Nephron (organoid): ENCODE data around the gene NACC1.

ENCODE experiments used
- H3K27ac Mint-ChIP-seq, 3 experiments: 2 replicates each; pipeline ENCODE4 v1.8.0; 2020; ENCODE audit warnings: mixed read lengths in 3 of 3, mild to moderate bottlenecking in 2 of 3, moderate library complexity in 1 of 3
- H3K27me3 Mint-ChIP-seq: 2 replicates; pipeline ENCODE4 v1.8.0; 2021; ENCODE audit warnings: low read depth, mild to moderate bottlenecking, moderate library complexity, mixed read lengths
- H3K36me3 Mint-ChIP-seq: 2 replicates; pipeline ENCODE4 v1.8.0; 2020; ENCODE audit warnings: low read depth, mixed read lengths
- H3K4me1 Mint-ChIP-seq: 2 replicates; pipeline ENCODE4 v1.8.0; 2020; ENCODE audit warnings: mixed read lengths
- H3K4me3 Mint-ChIP-seq, 3 experiments: 2 replicates each; pipeline ENCODE4 v1.8.0; 2020; ENCODE audit warnings: mild to moderate bottlenecking in 3 of 3, mixed read lengths in 3 of 3, moderate library complexity in 2 of 3
- H3K9me3 Mint-ChIP-seq: 2 replicates; pipeline ENCODE4 v1.8.0; 2020; ENCODE audit warnings: mixed read lengths
- CTCF ChIP-seq, 3 experiments: fragments of 200-600 bp; sonication (generic); IDR thresholded peaks; one replicate each; pipeline ENCODE4 v1.5.0; 2021; ENCODE audit warnings: antibody characterized with exemption in 3 of 3; ENCODE audit not compliant: unreplicated experiment in 3 of 3

Gene NACC1

GRCh38 chr19:13078897-13079541, 39.0 kb upstream of the NACC1 start:
- Mint-ChIP-seq H3K36me3 (no peaks in the 10 kb centered on the region), H3K9me3 (no peaks in the 10 kb centered on the region), H3K4me3 (peak overlapping the region; percentile 35 to 56 (median 50)), H3K27me3 (peaks cover 22% of the 10 kb centered on the region), H3K27ac (peak overlapping the region; percentile 96 to 98 (median 97)), H3K4me1 (peaks cover 60% of the 10 kb centered on the region)
- TF ChIP-seq CTCF (IDR thresholded peaks at IDR 0.05; ENCODE audit: unreplicated experiment in 3 of 3): no peak

- Mint-ChIP-seq H3K27ac (peak overlapping the region; percentile 96 to 98 (median 97)), H3K36me3 (no peaks in the 10 kb centered on the region), H3K27me3 (peaks cover 20% of the 10 kb centered on the region), H3K9me3 (peaks cover 2% of the 10 kb centered on the region), H3K4me1 (peaks cover 58% of the 10 kb centered on the region), H3K4me3 (peak overlapping the region in 2 of 3 experiments; percentile 19 to 32)
- no peak for TF ChIP-seq CTCF (IDR thresholded peaks at IDR 0.05; ENCODE audit: unreplicated experiment in 3 of 3)
Observed at GRCh38 chr19:13079542-13079986, 38.5 kb upstream of the NACC1 start.

GRCh38 chr19:13082192-13083007, 35.7 kb upstream of the NACC1 start:
- peak; percentile 34 to 47 (median 35) for TF ChIP-seq CTCF (IDR thresholded peaks at IDR 0.05; ENCODE audit: unreplicated experiment in 3 of 3)
- Mint-ChIP-seq H3K4me1 (peaks cover 49% of the 10 kb centered on the region), H3K4me3 (peak overlapping the region in 1 of 3 experiments; percentile 24), H3K9me3 (peaks cover 2% of the 10 kb centered on the region), H3K27ac (peak overlapping the region; percentile 85 to 94 (median 93)), H3K36me3 (no peaks in the 10 kb centered on the region), H3K27me3 (peaks cover 28% of the 10 kb centered on the region)

- H3K4me3 Mint-ChIP-seq: peak overlapping the region in 1 of 3 experiments; percentile 35
- H3K27me3 Mint-ChIP-seq: peaks cover 32% of the 10 kb centered on the region
- H3K36me3 Mint-ChIP-seq: no peaks in the 10 kb centered on the region
- peaks cover 2% of the 10 kb centered on the region for H3K9me3 Mint-ChIP-seq
- no peak for TF ChIP-seq CTCF (IDR thresholded peaks at IDR 0.05; ENCODE audit: unreplicated experiment in 3 of 3)
- peak overlapping the region; percentile 85 to 94 (median 93) for H3K27ac Mint-ChIP-seq
- H3K4me1 Mint-ChIP-seq: peaks cover 43% of the 10 kb centered on the region
Observed at GRCh38 chr19:13083008-13083404, 35.1 kb upstream of the NACC1 start.

- no peak for TF ChIP-seq CTCF (IDR thresholded peaks at IDR 0.05; ENCODE audit: unreplicated experiment in 3 of 3)
- no peak overlapping the region for H3K4me3 Mint-ChIP-seq
- peaks cover 37% of the 10 kb centered on the region for H3K27me3 Mint-ChIP-seq
- H3K36me3 Mint-ChIP-seq: no peaks in the 10 kb centered on the region
- peaks cover 2% of the 10 kb centered on the region for H3K9me3 Mint-ChIP-seq
- peak overlapping the region in 2 of 3 experiments; percentile 93 to 94 for H3K27ac Mint-ChIP-seq
- peaks cover 40% of the 10 kb centered on the region for H3K4me1 Mint-ChIP-seq
Observed at GRCh38 chr19:13083627-13084026, 34.4 kb upstream of the NACC1 start.
